Measurements from ENCODE around the gene TXNDC11.

The TXNDC11 gene

DNA sequence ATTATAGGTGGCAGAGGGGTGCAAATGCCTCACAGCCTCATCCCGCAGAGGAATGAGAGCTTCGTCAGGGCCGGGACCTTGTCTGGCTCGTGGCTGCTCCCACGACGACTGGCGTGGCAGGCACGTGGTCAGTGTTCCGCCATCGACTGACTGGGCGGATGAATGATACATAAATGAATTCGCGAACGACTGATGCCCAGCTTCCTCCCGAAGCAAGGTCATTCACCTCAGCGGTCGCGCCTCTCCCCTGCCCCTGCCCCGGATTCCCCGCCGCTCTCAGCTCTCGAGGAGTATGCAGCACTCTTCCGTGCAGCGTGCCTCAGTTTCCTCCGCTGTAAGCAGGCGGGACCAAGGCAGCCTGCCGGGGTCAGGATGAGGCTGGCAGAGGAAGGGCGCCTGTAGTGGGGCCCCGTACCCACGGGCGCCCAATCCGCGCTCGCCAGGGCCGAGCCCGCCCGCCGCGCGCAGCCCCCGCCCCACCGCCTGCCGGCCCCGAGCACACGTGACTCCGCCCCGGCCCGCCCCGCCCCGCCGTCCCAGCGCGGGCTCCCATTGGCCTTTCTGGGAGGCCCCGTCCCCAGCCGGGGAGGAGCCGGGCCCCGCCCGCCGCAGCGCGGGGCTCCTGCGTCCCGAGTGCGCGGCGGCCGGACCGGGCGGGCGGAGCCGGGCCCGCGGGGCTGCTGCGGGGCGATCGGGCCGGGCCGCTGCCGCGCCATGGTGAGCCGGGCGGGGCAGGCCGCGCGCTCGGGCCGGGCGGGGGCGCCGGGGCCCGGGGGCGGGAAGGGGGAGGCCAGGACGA, 74.6 kb downstream of the TXNDC11 start, which contains the start of gene SNN:
Gene SNN, plus strand, starts transcription at position 632 of the 799 bp plus-strand sequence. CDS start 7,605 bp downstream, outside the sequence.
- in situ Hi-C loops (cut with HindIII; ENCODE audit: low sequenced_read_pairs): no loop called here

DNA sequence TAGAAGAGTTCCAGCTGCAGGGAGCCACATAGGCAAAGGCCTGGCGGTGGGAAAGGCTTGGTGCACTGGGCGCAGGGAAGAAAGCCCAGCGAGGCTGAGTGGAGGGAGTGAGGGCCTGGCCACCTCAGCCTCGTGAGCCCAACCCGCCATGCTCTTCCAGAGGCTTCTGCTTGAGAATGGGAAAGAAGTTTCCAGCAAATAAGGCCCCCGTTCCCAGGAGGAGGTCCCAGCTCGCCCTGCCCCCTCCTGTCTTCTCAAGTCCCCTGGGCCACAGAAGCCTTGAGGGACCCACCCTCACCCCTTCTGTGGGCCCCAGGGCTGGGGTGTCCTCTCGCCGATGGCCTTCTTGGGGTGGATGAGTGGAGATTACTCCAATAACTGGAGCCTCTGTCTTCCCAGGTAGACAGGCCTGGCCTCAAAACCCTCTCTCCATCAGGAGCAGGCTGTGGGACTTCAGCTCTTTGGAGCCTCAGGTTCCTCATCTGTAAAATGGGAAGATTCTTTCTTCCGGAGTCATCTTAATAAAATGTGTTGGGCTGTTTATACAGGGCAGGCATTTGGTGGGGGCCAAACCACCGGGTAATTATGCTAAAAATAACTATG, 75.3 kb downstream of the TXNDC11 start:
- in situ Hi-C loops (cut with HindIII; ENCODE audit: low sequenced_read_pairs): no loop called here

DNA sequence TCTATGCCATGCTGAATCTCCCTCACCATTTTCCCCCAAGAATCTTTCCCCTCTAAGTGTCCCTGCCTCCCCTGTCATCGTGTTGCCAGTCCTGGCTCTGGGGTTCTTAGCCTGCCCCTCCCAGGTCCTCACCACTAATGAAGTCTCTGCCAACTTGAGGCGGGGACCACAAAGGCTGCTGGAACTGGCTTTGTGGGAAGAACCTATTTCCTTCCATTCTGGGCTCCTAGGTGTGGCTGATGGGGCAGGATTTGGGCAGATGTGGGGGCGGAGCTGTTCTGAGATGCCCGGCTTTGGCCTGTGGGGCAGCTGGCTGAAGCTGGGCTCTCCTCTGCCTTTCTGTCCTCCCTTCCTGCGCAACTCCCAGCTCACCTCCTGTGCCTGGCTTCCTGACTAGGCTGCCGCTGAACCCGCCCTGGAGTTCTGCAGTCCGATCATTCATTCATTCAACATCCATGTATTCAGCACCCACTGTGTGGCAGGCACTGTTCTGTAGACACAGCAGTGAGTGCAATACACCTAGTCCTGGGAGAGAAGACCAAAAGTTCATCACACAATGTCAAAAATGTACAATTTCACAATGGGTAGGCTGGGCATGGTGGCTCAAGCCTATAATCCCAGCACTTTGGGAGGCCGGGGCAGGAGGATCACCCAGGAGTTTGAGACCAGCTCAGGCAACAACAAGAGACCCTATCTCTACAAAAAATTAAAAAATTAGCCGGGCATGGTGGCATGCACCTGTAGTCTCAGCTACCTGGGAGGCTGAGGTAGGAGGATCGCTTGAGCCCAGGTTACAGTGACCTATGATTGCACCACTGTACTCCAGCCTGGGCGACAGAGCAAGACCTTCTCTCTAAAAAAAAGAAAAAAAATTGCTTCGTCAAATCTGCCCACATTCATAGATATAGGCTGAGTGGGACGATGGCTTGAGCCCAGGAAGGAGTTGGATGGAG, 76.3 kb downstream of the TXNDC11 start:
- in situ Hi-C loops (cut with HindIII; ENCODE audit: low sequenced_read_pairs): no loop called here

DNA sequence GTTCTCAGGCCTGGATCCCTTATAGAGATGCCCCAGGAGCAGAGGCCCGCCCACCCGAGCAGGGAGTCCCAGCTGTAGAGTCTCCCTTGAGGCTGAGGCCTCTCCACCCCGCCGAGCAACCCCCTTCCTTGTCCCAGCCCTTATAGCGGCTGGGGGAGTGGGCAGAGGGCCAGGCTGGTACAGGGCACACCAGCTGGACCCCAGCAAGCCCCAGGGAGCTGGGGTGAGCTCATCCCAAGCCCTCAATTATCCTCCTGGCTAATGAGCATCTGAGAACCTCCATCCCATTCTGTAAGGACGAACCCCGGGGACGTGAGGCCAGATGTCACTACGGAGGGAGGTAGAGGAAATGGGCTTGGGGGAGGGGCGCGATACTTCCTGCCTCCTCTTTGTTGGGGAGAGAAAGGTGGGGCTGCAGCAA, 77.6 kb downstream of the TXNDC11 start:
- in situ Hi-C loops (cut with HindIII; ENCODE audit: low sequenced_read_pairs): no loop called here

DNA sequence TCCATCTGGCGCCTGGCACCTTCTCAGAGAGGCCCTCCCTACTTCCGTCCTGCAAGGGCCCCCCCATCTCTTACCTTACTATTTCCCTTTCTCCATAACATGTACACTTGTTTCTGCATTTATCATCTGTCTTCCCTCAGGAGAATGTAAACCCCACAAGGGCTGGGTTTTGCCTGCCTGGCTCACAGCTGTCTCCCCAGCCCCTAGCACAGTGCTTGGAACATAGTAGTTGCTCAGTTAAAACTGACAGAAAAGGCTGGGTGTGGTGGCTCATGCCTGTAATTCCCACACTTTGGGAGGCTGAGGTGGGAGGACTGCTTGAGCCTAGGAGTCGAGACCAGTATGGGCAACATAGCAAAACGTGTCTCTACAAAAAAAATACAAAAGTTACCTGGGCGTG, 80.1 kb downstream of the TXNDC11 start:
- in situ Hi-C loops (cut with HindIII; ENCODE audit: low sequenced_read_pairs): no loop called here

DNA sequence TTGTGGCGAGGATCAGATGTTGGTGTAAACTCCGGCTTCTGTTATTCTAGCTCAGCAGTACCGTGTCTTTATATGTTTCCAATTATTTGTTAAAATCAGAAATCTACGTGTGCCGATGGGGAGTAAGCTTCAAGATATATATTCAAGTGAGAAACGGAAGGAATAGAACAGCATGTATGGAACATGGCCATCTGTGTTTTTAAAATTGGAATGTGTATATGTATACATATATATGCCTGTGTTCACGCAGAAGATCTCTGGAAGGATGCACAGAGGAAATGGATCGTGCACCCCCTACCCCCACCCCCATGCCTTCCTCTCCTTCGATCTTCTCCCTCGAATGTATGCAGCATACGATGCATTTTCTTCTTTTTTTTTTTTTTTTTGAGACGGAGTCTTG, 82.1 kb downstream of the TXNDC11 start:
- in situ Hi-C loops (cut with HindIII; ENCODE audit: low sequenced_read_pairs): no loop called here

DNA sequence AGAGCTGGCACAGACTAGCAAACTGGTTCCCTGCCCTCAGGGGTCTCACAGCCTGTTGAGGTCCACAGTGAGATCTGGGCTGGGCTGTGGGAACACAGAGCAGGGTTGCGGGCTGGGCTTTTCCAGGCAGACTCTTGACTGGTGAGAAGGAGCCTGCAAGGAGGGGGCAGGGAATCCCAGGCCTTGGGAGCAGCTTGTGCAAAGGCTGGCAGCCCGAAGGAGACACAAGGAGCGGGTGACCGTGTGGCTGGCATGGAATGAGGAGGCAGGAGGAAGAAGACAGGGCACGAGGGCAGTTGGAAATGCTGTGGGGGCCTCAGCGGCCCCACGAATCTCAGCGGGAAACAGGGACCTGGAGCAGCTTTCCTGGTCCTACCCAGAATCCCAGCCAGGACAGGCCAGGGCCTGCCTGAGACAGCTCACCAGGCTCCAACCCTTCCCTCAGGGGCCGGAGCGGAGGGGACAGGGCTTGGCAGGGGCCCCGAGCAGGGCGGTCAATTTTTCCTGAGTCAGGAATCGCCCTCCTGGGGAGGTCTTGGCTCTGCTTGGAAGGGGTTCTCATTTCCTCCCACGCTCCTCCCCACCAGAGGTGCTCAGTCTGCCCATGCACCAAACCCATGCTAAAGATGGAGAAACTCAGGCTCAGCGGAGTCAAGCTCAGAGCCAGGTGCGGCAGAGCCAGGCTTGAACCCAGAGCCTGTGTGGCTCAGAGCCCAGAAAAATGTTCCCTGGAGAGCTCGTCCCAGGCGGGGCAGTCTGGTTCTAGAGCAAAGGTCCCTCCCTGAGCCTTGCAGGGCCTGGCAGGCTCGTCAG, 83.6 kb downstream of the TXNDC11 start:
- in situ Hi-C loops (cut with HindIII; ENCODE audit: low sequenced_read_pairs): no loop called here

DNA sequence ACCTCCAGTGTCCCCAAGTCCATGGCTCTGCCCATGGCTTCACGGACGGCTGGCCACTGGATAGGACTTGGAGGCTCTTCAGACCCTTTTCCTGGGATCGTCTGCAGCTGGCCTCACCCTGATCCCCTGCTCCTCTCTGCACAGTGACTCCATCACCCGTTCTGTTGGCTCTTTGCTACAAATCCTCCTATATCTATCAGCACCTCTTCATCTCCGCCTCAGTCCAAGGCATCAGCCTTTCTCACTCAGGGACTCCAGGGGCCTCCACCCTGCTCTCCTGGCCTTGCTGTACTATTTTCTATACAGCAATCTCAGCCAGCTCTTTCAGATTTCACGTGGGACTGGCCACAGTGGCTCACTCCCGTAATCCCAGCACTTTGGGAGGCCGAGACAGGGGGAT, 85.1 kb downstream of the TXNDC11 start:
- in situ Hi-C loops (cut with HindIII; ENCODE audit: low sequenced_read_pairs): no loop called here

DNA sequence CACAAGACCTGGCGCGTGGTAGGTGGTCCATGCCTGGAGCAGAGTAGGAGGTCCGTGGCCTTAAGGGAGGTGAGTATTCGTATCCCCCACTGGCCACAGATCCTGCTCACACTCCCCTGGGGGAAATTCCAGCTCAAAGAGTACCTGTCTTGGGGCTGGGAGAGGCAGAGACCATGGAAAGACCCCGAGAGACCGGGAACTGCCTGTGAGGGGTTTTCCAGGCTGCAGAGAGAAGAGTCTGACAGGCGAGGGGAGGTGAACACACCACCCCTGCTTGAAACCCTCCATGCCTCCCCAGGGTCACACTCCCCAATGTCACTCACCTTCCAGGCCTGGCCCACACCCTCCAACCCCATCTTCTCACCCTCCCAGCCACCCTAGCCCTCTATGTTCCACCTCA, 87.0 kb downstream of the TXNDC11 start:
- in situ Hi-C loops (cut with HindIII; ENCODE audit: low sequenced_read_pairs): no loop called here

DNA sequence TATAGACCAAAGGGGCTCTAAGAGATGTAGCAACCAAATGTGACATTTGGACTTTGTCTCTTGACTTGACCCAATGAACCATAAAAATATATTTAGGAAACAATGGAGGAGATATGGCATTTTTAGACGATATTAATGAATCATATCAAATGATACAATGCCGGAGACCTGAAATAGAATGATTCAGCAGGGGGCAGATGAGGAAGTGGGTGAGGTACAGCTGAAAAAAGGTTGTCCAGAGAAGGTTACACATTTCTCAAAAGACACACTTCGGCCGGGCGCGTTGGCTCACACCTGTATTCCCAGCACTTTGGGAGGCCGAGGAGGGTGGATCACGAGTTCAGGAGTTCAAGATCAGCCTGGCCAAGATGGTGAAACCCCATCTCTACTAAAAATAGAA, 90.9 kb downstream of the TXNDC11 start:
- in situ Hi-C loops (cut with HindIII; ENCODE audit: low sequenced_read_pairs): no loop called here

DNA sequence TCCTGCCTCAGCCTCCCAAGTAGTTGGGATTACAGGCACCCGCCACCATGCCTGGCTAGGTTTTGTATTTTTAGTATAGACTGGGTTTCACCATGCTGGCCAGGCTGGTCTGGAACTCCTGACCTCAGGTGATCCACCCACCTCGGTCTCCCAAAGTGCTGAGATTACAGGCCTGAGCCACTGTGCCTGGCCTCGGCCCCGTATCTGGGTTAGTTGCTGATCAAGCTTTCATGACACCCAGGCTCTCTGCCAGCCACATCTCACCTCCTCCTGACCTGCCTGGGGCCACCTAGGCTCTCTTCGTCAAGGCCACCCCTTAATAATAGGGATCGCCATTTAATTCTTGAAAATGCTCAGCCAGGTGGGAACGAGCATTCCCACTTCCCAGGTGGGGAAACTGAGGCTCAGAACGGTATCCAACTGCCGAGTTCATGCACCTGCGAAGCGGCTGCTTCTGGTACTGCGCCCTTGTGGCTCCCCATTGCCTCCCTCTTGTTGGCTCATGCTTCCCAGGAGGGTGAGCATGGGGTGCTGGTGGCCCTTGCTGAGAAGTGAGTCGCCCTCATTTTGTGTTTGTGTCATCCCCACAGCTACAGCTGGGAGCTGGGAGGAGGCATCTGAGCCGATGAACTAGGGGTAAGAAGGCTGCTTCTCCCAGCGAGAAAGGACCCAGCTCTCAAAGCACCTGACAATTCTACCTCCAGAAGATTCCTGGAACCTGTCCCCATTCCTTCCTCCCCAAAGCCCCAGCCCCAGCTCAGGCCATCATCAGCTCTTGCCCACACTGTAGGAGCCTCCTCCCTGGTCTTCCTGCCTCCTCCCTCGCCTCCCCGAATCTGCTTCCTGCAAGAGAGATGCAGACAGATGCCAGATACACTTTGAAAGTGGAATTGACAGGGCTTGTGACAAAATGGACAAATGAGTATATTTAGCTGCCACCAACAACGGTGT, 91.7 kb downstream of the TXNDC11 start:
- in situ Hi-C loops (cut with HindIII; ENCODE audit: low sequenced_read_pairs): no loop called here

DNA sequence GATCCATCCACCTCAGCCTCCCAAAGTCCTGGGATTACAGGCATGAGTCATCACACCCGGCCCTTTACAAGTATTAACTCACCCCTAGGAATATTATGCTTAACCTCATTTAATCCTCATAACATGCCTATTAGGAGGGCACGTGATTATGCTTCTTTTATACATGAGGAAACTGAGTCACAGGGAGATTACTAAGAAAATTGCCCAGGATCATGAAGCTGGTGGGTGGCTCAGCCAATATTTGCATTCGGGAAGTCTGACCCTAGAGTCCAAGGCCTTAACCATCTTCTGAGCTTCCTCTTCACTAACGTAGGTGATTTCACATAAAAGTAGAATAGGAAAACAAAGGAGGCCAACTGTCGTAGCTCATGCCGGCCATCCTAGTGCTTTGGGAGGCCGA, 93.4 kb downstream of the TXNDC11 start:
- in situ Hi-C loops (cut with HindIII; ENCODE audit: low sequenced_read_pairs): no loop called here

DNA sequence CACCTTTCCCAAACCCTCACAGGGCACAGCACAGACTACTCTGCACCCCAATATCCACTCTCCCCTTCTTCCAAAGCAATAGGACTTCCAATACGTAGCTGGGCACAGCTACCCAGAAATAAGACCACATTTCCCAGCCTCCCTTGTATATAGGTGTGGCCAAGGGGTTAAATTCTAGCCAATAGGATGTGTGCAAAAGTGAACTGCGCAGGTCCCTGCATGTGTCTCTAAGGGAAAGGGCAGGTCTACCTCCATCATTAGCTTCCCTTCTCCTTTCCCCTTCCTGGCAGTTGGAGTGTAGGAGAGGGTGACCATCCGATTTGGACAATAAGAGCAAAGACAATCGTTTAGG, 99.9 kb downstream of the TXNDC11 start:
- in situ Hi-C loops (cut with HindIII; ENCODE audit: low sequenced_read_pairs): loop anchor here (5.0 kb wide), 1 partner anchor 105 kb away; no protein-coding TSS in a partner anchor

DNA sequence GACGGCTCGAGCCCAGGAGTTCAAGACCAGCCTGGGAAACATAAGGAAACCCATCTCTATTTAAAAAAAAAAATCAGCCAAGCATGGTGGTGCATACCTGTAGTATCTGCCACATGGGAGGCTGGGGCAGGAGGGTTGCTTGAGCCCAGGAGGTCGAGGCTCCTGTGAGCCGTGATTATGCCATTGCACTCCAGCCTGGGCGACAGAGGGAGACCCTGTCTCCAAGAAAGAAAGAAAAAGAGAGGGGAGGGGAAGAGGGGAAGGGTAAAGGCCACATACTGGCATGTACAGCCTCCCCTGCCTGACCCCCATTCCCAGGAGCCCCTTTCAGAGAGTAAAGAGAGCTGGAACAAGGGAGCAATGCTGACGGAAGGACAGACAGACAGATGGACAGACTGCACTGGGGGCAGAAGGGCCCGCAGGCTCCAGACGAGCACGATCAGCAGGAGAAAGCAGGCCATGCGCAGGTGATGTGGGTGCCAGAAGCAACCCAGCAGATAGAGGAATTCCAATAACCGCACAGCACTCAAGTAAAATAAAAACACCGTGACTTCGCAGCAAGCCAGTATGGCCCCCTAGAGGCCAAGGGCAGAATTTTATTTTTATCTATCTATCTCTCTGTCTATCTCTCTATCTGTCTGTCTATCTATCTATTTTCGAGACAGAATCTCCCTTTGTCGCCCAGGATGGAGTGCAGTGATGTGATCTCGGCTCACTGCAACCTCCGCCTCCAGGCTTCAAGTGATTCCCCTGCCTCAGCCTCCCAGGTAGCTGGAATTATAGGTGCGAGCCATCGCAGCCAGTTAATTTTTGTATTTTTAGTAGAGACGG, 101.5 kb downstream of the TXNDC11 start:
- in situ Hi-C loops (cut with HindIII; ENCODE audit: low sequenced_read_pairs): loop anchor here (5.0 kb wide), 1 partner anchor 104 kb away; no protein-coding TSS in a partner anchor

DNA sequence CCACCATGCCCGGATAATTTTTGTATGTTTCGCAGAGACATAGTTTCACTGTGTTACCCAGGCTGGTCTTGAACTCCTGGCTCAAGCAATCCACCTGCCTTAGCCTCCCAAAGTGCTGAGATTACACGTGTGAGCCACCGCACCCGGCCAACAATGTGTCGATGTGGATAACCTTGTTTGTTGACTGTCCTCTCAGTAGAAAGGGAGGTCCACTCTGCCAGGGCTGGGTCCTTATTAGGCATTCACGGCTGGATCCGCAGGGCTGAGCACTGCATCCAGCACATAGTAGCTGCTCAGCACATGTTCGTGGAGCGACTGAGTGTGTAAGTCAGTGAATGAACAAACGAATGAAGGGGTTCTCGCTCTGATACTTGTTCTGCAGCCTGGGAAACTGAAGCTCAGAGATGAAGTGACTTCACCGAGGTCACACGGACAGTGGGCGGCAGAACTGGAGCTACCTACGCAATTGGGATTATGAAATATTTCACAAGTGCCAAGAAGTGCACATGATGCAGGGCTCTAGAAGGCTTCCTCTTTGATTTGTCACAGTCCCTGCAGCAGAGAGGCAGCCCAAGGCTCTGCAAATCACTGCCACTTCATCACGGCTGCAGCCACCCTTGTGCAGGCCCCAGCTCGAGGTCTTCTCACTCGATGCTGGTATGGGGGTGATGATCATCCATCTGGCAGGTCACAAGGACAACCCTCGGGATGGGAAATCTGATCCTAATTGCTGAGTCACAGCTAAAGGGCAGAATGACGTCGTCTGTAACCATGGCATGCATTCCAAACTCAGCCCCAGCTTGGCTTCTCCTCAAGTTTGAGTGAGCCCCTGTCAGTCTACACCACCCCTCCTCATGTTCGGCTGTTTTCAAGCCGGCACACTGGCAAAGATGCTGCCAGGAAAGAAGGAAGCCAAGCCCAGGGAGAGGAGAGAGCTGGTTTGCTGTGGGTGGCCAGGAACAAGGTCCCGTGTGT, 102.4 kb downstream of the TXNDC11 start:
- in situ Hi-C loops (cut with HindIII; ENCODE audit: low sequenced_read_pairs): loop anchor here (5.0 kb wide), 1 partner anchor 103 kb away; no protein-coding TSS in a partner anchor

DNA sequence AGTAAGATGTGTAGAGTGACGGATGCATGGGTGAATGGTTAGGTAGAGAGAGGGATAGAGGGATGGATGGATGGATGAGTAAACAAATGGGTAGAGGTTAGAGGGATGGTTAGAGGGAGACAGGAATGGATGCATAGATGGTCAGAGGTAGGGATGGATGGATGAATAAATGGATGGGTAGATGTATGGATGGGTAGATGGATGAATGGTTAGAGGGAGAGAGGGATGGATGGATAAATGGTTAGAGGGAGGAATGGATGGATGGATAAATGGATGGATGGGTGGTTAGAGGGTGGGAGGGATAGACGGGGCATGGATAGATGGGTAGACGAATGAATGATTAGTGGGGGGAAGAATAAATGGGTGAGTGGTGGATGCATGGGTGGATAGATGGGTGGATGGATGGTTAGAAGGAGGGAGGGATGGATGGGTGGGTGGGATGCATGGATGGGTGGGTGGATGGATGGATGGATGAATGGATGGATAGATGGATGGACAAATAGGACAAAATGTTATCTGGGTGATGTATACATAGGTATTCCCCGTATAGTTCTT, 103.6 kb downstream of the TXNDC11 start:
- in situ Hi-C loops (cut with HindIII; ENCODE audit: low sequenced_read_pairs): no loop called here

DNA sequence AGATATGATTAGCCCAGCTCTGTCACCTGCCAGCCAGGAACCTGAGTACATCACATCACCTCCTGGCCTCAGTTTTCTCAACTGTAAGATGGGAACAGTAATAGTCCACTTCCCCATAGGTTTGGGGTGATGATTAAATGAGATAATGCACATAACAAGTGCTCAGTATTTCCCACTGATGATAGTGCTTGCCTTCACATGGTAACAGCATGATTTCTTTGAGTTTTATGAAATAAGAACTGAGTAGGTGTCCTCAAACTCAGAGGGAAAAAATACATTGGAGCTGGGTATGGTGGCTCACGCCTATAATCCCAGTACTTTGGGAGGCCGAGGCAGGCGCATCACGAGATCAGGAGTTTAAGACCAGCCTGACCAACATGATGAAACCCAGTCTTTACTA, 104.5 kb downstream of the TXNDC11 start:
- in situ Hi-C loops (cut with HindIII; ENCODE audit: low sequenced_read_pairs): no loop called here
